ENCODE results near the gene HIC2.
"Not testable (repeated sequence)": the region's sequence is repeated elsewhere in the genome, so short reads cannot be mapped to it uniquely, and the experiment has no call there.

Gene HIC2

GRCh38 chr22:21451545-21452520 is 34.7 kb downstream of the HIC2 start:
- no peak for DNase-seq

- not testable (repeated sequence) for DNase-seq
These were observed 35.5 kb downstream of the HIC2 start for GRCh38 chr22:21452666-21453065.

DNA sequence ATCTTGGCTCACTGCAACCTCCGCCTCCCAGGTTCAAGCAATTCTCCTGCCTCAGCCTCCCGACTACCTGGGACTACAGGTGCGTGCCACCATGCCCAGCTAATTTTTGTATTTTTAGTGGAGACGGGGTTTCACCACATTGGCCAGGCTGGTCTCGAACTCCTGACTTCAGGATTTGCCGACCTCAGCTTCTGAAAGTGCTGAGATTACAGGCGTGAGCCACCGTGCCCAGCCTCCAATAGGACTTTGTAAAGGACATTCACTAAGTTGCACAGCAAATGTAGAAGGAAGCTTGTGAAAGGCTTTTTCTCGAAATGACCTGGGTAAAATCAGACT is 37.8 kb downstream of the HIC2 start:
- DNase-seq = not testable (repeated sequence)

DNA sequence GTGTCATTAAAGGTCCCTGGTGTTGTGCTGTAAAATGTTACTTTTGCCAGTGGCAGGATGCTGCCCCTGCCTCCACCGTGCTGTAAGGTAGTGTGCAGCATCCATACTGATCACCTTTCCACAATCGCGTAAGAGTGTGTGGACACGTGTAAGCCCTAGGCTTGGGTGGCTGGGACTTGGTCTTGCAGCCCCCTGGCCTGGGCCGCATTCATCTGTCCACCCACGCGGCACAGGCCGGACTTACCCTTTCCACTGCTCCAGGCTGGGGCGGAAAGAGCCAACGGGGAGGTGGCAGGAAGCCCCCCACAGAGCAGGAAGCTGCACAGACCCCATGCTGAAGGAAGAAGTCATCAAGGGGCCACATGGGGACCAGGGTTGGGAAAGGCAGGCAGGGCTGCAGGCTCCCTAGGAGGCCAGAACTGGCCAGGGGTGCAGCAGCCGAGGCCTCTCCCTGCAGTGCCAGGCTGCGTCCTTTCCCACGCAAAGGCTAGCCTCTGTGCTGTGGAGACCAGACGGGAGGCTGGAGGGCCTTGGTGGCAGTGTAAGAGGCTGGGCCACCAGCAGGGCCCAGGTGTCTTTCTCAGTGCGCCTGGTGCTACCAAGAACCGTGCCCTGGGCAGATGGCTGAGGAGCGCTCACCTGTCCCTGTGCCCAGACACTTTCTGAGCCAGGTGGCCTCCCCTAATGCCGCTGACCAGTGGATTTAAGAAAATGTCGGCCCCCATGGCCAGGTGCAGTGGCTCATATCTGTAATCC is 38.3 kb downstream of the HIC2 start:
- no peak for DNase-seq

DNA sequence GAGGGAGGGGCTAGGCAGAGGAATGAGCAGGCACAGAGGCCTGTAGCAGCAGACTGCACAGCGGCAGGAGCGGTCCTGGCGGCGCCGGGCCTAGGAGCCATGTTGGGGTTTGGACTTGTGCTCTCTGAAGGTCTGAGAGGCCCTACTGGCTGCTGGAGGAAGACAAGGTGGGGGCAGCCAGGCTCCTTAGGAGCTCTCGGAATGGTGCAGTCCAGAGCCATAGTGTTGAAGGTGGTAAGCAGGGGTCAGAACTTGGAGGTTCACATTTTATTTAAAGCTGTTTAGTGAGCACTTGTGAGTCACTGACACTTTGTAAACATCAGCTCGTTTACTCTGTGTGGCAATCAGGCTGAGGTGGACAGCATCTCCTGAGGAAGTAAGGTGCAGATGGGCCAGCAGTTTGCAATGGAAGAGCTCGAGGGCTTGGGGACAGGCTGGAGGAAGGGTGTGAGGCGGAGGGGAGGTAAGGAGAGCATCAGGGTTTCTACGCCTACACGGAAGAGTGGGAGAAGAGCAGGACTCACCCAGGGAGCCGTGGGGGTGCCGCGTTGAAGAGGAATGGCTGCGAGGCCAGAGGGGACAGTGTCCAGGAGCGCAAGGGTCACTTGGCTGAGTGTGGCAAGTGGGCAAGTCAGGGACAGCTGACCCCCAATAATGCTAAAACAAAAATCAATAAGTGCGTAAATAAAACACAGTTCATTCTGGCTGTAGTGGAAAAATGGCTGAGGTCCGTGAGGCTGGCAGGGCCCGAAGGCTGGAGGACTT is 40.0 kb downstream of the HIC2 start:
- no peak for DNase-seq

DNA sequence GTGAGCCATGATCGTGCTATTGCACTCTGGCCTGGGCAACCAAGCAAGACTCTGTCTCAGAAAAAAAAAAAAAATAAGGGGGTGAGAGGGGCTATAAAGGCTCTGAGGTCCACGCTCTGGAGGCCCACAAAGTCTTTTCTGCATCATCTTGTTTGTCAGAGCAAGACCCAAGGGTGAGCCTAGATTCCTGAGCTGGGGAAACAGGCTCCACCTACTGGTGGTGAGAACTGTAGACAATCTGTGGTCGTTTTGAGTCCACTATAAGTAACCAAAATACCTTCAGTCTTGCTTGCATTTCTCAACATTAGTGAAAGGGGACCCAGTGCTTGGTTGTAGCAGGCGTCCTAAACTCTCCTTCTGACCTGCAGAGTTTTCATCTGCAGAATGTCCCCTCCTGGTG is 45.5 kb downstream of the HIC2 start:
- DNase-seq = not testable (repeated sequence)

DNA sequence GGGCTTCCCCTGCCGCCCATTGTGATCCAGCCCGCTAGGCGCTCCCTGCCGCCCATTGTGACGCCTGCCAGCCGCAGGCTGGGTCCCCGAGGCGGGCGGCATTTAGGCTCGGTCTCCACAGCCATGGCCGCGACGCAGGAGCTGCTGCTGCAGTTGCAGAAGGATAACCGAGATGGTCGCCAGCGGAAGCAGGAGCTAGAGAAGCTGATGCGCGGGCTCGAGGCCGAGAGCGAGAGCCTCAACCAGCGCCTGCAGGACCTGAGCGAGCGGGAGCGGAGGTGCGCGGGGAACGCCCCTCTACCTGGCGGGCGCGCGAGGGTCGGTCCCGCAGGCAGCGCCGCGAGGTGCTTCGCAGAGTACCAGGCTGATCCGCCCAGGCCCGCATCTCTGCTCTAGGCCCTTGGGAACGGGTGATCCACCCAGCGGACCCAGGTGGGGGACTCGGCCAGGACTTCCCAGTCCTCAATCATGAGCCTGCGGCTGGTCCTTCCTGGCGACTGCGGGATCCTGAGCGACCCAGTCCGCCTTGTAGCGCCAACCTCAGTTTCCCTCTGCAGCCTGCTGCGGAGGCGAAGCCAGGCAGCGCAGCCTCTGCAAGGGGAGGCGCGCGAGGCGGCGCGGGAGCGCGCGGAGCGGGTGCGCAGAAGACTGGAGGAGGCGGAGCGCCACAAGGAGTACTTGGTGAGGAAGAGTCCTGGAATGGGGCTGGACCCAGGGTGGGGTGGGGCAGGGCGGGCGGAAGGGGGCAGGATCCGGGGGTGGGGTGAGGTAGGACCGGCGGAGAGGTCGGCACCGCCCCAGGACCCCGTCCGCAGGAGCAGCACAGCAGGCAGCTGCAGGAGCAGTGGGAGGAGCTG is 50.4 kb downstream of the HIC2 start, which contains the start of gene TMEM191C:
Gene TMEM191C (plus strand): TSS at position 51 of the 857 bp plus-strand sequence. CDS start 73 bp downstream, at position 124.
- not testable (repeated sequence) for DNase-seq

GRCh38 chr22:21468194-21469096 is 51.3 kb downstream of the HIC2 start:
- DNase-seq = not testable (repeated sequence)

DNA sequence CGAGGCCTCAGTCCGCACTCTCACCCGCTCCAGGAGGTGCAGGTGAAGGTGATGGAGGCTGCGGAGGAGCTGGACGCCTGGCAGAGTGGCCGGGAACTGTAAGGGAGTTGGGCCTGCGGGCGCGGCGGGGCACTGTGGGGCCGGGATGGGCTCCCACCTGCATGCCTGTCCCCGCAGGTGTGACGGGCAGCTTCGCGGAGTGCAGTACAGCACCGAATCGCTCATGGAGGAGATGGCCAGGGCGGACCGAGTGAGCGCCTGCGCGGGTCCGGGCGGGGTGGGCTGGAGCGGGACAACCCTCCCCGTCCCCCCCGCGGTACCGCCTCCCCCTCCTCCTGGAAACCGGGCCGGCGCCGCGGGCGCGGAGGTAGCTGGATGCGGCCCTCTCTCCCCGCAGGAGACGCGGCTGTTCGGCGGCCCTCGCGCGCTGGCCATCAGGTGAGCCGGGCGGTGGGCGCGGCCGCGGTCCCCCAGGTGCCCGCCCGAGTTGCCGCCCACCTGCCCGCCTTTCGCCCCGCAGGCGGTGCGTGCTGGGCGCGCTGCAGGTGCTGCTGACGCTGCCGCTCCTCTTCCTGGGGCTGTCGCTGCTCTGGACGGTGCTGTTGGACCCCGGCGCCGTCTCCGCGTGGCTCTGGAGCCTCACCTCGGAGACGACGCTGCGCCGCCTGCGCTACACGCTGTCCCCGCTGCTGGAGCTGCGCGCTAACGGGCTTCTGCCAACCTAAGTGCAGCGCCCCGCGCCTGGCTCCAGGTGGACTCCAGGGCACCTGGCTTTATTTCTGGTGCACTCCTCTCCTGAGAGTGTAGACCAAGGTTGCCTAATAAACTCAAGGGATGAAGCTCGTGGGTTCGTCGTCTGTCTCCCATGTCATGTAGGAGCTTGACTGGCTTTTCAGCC is 52.2 kb downstream of the HIC2 start:
- DNase-seq = not testable (repeated sequence)

- DNase-seq = not testable (repeated sequence)
These were observed 55.8 kb downstream of the HIC2 start for GRCh38 chr22:21472984-21473383.

DNA sequence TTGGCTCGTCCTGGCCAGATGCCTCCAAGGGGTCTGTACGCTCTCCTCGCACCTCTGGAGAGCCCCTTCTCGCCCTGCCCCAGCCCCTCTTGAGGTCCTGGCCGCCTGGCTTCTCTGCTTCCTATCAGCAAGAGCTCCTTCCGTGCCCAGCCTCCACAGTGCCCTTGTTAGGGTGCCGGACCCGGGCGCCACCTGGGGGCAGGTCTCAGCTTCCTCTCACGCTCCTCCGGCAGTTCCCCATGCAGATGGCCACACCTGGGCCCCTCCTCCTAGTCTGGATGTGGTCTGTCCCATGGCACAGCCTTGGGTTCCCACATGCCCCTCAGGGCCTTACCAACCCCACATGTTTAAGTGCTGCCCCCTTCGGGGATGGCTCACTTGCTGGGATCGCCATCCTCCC is 56.5 kb downstream of the HIC2 start:
- not testable (repeated sequence) for DNase-seq

GRCh38 chr22:21484039-21484438 is 66.9 kb downstream of the HIC2 start:
- DNase-seq = not testable (repeated sequence)

DNA sequence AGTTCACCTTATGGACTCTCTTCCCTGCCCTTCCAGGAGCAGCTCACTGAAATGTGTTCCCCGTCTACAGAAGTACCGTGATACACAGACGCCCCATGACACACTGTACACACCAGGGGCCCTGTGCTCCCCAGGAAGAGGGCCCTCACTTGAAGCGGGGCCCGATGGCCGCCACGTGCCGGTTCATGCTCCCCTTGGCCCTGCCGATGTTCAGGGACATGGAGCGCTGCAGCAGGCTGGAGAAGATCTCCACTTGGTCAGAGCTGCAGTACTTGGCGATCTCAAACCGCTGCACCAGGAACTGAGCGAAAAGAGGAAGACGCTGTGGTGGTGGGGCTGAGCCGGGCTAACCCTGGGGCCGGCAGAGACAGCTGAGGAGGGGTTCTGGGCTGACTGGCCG is 70.6 kb downstream of the HIC2 start:
- DNase-seq = not testable (repeated sequence)

GRCh38 chr22:21489149-21489680 is 72.0 kb downstream of the HIC2 start:
- DNase-seq = not testable (repeated sequence)

GRCh38 chr22:21490556-21490955 is 73.4 kb downstream of the HIC2 start:
- not testable (repeated sequence) for DNase-seq

DNA sequence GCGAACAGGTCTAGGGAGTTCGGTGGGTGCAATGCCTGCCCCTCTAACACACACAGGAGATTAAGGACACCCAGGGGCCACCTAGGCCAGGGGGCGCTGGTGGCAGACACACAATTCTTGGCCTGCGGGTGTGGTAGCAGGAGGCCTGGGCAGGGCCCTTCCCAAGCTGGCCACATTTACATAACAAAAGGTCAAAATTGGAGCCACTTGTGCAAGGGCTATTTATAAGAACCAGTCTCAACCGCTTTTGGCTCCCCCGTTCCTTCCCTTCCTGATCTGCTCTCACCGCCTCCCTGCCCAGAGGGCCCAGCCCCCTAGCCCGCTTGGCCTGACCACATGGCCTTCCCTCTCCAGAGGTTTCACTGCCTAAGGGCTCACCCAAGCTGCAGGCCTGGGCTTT is 75.1 kb downstream of the HIC2 start:
- not testable (repeated sequence) for DNase-seq

GRCh38 chr22:21493789-21494782 is 76.9 kb downstream of the HIC2 start:
- DNase-seq = not testable (repeated sequence)

DNA sequence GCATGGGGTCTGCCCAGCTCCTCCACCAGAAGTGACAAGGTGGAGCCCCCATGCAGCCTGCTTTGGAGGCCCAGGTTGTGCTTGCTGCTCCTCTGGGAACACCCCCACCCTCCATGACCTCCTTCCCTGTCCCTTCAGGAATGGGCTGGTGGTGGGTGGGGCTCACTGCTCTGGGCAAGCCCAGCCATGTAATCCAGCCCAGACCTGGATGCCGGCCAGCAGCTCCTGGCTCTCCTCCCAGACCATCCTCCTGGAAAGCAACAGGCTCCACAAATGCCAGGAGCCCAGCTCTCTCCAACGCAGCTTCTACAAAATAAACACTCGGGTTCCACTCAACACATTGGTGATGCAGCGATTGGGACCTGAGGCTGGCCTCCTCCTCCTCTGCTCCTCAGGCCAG is 80.8 kb downstream of the HIC2 start:
- not testable (repeated sequence) for DNase-seq
